NCI-H69 (cell line): ENCODE results near the gene ENDOU.

ENCODE experiments used
- DNase-seq: peaks from one replicate; lab custom pipeline; 2025; lab: John Stamatoyannopoulos, UW

Gene ENDOU

GRCh38 chr12:47743311-47743860 lies 18.1 kb upstream of the ENDOU start:
- no peak for DNase-seq

DNA sequence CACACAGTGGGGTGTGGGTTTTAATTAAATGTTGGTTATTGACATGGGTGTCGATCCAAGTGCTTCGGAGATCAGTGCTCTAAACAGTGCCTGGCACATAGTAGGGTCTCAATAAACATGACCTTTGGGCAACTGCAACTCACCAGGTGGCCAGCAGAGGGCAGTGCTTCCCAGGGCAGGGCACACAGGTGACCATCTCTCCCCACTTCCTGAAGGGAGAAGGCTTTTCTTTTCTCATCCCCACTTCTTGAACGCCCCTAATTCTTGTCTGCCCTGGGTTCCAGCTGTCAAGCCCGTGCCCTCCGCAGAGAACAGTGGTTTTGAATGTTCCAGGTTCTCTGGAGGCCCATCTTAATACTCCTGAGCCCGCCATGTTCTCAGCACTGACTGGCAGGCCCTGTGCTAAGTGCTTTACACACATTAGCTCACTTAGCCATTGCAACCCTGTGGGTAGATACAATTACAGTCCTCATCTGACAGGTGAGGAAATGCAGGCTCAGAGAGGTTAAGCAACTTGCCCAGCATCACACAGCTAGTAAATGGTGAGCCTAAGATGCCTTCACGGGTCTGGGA lies 17.0 kb upstream of the ENDOU start:
- peak; percentile 65 for DNase-seq

DNA sequence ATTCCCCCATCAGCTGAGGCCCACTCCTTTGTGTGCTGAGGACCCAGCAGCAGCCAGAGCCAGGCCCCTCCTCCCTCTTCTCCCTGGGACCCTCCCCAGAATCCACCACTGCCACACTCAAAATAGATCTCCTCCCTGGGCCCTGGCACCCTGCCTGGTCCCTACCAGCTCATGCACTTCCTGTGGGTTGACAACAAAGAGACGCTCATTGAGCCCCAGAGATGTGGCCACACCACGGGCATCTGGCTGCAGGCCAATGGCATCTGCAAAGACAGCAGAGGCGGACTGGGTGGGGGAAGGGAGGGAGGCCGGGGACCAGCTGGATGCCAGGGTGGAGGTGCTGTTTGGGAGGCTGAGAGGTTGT lies 16.0 kb upstream of the ENDOU start:
- peak; percentile 99 for DNase-seq

DNA sequence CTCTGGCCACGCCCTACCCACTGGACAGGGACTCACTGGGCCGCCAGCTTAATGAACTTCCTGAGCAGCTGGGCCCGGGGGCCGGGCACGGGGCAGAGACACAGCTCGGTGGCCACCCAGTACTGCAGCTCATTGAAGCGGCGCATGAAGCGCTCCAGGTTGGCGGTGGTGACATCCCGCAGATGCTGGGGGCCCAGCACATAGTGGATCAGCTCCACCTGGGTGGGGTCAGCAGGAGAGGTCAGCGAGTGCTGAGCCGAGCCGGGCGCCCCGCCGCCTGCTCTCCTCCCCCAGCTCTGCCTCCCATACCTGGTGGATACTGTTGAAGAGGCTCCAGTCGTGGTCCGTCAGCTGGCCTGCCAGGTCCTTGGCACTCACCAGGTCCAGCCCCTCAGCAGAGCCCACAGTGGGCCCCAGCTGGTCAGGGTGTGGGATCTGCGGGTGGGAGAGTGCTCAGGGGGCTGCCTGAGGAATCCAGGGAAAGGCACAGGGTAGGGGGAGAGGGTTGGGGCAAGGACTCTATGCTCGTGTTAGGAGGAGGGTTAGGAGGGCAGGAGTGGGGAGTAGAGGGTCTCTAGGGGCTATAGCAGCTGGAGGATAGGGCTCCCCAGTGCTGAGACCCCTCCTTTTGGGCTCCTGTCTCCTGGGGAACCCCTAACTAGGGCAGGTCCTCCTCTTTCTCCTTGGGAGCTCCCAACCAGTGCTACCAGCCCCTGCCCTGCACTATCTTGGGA lies 15.5 kb upstream of the ENDOU start:
- DNase-seq: peak; percentile 66

GRCh38 chr12:47739979-47740378 lies 14.7 kb upstream of the ENDOU start:
- peak; percentile 19 for DNase-seq

DNA sequence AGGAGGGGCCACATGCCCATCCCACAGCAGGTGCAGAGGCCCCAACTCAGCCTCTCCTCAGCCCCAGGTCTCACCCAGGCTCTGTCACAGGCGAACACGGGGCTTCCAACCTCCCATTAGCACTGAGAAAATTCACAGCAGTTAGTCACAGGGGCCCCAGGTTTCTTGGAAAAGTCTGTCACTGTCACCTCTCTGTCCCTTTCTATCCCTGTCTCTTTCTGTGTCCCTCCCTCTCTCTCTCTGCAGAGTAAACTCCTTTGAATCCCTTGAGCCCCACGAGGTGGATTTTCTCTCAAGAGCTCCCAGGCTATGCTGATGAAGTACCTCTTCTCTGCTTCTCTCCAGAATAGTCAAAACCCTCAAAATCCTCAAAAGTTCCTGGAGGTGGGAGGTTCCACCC lies 14.0 kb upstream of the ENDOU start:
- no peak for DNase-seq

- DNase-seq: no peak
Measured at GRCh38 chr12:47737936-47738594, 12.8 kb upstream of the ENDOU start.

DNA sequence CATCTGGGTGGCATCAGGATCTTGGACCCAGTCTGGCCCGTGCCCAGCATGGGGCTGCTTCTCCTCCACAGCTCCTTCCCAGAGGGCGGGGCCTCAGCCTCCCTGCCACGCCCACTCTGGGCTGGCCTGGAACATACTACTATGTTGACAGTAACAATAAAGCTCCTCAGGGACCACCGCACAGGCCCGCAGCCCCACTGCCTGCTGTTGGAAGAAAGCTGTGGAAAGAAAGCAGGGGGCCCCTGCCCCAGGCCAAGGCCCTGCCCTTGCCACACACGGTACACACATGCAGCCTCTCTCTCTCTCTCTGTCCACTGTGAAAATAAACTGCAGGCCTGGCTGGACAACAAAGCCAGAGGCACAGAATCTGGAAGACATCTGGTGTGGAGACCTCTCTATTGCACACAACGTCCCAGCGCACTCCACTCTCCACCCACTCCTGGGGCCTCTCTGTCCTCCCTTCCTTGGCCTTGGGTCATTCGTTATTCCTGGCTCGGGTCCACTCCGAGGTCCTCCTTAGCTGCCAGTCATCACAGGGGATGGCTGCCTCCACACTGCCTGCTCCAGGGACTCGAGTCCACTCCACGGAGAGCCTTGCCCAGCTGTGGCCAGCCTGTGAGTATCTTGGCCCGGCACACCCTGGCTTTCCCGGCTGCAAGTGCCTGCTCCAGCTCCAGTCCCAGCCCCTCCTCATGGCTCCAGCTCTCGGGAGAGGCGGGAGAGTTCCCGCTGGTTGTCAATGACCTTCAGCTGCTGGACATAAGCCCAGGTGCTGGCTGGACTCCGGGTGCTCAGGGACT lies 11.8 kb upstream of the ENDOU start:
- peak; percentile 35 for DNase-seq

DNA sequence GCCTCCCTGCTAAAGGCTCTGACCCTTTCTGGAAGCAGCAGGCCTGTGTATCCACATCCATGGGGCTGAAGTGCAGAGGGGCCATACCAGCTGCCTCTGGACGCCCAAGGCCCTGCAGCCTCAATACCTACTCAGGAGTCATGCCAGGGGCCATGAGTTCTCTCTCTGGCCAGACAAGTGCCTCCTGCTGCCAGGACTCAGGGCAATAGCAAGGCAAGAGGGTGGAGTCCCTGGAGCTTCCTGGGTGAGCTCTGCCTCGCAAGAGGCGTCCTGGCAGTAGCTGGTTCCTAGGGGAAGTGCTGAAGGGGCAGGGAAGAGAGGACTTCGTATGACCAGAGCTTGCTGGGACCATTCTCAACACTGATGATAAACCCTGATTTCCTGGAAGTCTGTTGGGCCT lies 10.9 kb upstream of the ENDOU start:
- peak; percentile 12 for DNase-seq

DNA sequence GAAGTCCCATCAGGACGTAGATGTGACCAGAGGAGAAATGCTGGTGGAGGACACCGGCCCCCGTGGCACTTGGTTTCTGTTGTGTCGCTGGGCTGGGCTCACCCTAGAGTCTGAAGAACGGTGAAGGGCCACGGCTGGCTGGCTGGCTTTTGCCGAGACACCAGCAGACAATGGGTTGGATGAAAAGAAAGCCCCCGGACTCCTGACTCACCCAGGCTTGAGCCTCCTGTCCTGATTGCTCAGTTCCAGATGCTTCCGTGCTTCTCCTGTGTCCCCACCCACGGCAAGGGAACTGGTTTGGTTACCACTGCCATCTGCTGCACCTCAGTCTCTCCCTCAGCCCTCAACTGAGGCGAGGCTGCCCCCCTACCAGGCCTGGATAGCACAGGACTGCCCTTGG lies 10.4 kb upstream of the ENDOU start:
- DNase-seq: no peak

GRCh38 chr12:47734725-47735480 lies 9.6 kb upstream of the ENDOU start:
- peak; percentile 85 for DNase-seq

- DNase-seq: no peak
Measured at GRCh38 chr12:47733142-47733541, 7.9 kb upstream of the ENDOU start.

GRCh38 chr12:47732504-47732903 lies 7.2 kb upstream of the ENDOU start:
- DNase-seq: no peak

- DNase-seq: peak; percentile 37
Measured at GRCh38 chr12:47731723-47732122, 6.4 kb upstream of the ENDOU start.

GRCh38 chr12:47730341-47730744 lies 5.1 kb upstream of the ENDOU start:
- peak; percentile 94 for DNase-seq

DNA sequence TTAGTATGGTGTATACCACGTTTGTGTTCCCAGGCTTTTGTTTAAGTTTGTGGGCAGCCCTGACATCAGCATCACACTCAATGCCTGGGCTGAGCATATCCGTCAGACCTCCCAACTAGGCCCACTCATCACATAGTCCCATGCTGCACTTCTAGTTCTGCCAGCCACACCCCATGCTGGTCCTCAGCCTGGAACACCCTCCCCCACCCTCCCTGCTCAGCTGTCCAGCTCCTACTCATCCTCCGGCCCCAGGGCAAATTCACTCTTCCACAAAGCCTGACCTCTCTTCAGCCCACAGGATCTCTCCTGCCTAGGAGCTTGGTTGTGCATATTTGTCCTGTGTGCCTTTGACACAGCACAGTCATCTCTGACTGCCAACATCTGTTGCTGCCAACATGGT lies 3.9 kb upstream of the ENDOU start:
- DNase-seq: peak; percentile 72

DNA sequence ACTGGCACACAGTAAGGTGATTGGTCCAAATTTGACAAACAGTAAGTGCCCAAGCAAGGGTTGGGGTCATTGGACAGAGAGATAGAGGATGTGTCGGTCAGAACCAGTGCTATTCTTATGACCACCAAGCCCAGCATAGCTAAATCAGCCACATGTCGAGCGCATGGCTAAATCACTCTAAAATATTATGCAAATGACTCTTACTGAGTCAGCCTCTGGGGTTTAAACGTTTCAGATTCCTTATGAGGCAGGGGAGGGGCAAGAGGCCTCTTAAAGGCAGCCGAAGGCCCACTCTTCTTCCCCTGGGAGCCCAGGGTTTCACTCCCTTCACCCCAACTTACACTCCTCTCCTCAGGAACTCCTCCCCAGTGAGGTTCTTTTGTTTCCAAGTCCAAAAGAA lies 603 bp upstream of the ENDOU start:
- no peak for DNase-seq

DNA sequence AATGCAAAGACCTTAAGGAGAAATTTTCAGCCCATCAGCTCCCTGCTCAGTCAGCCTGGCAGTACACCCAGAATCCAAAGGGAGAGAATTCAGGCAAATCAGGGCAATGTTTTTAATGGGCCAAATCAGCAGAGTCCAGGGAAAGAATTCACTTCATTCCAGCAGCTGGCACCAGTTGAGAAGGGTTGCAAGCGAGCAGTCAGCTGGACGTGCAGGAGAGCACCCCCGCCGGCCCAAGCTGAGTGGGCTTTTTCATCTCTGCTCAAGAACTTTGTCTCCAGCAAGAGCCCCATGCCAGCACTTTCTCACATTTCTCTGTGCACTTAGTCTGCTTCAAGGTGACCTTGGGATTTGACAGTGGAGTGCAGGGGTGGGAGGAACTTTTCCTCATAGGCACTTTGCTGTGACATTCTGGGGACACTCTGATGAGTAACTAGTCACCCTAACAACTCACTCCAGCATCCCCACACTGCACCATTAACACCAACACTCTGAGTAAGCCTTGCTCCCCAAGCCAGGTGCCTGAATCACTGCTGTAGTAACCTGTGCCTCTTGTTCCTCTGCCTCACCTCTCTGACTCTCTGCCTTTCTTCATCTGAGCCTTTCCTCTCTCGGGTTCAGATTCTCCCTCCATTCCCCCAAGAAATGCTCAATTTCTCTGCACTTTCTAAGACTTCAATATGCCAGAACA lies 2.2 kb downstream of the ENDOU start:
- no peak for DNase-seq

DNA sequence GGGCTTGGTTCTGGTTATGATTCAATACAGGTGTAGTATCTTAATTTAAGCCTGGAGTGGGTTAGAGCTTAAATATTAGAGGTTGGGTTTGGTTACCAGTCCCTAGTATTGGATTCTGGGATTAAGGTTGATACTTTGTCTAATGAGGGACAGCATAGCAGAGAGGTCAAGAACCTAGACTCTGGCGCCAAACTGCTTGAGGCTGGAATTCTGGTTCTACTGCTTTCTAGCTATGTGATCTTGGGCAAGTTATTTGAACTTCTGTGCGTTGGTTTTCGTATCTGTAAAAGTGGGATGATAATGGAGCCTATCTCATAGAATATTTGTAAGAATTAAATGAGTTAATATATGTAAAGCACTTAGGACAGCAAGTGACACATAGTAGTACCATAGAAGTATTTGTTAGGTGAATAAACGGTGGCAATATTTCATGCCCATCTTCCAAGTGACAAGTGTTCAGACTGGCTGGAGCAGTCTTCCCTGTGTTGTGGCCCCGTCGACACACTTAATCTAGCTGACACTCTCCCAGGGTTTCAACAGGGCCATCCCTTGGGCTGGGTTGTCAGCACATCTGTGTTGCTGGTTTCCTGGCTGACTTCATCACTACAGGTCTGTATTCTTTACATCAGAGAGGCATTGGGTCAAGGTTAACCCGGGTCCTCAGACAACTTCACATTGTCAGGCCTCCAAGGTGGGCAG lies 3.0 kb downstream of the ENDOU start:
- no peak for DNase-seq

- DNase-seq: no peak
Measured at GRCh38 chr12:47721431-47721973, 3.8 kb downstream of the ENDOU start.
